Activated CD8-positive, alpha-beta T cell treated with anti-CD3 and anti-CD28 coated beads, Interleukin-2, amount 10 ng/mL, durations not matched to agents 7 days and 5 days (primary cell): Measurements from ENCODE around the gene DLX1. TPM values are rescaled to one million over a fixed set of nuclear protein-coding genes. Genes with fewer than 3 reads are reported as not detected.
"Not testable (repeated sequence)": the region's sequence is repeated elsewhere in the genome, so short reads cannot be mapped to it uniquely, and the experiment has no call there.

ENCODE experiments used
- ATAC-seq: fragments of 150-1000 bp; cut with Tn5 transposase; one replicate; pipeline ENCODE4 v1.10.0; 2021; ENCODE audit warnings: moderate library complexity
- CTCF ChIA-PET: fragments of 350-600 bp; sonication (Branson Sonifier 250); formaldehyde crosslinking; loops from one replicate; lab custom pipeline; 2021; ENCODE audit warnings: antibody characterized with exemption; lab: Charles Lee
- POLR2A ChIA-PET: fragments of 350-600 bp; sonication (Branson Sonifier 250); formaldehyde crosslinking; loops from one replicate; lab custom pipeline; 2021; ENCODE audit warnings: antibody characterized with exemption; lab: Charles Lee
- DNase-seq: peaks from one replicate; pipeline ENCODE4 v3.0.0-alpha.2; 2020
- H3K27ac Mint-ChIP-seq: one replicate; pipeline ENCODE4 v1.8.0; 2021; ENCODE audit warnings: mild to moderate bottlenecking, mixed read lengths
- H3K27me3 Mint-ChIP-seq: one replicate; pipeline ENCODE4 v1.8.0; 2021; ENCODE audit warnings: low read depth, mixed read lengths
- H3K36me3 Mint-ChIP-seq: one replicate; pipeline ENCODE4 v1.8.0; 2021; ENCODE audit warnings: low read depth, mixed read lengths
- H3K4me1 Mint-ChIP-seq: one replicate; pipeline ENCODE4 v1.8.0; 2021; ENCODE audit warnings: low read depth, mixed read lengths
- H3K4me3 Mint-ChIP-seq: one replicate; pipeline ENCODE4 v1.8.0; 2021; ENCODE audit warnings: mild to moderate bottlenecking, mixed read lengths
- H3K9me3 Mint-ChIP-seq: one replicate; pipeline ENCODE4 v1.8.0; 2022; ENCODE audit warnings: mixed read lengths; ENCODE audit not compliant: insufficient read depth
- total RNA-seq, 2 experiments: library from RNA; stranded (reverse); gene quantifications; one replicate each; pipeline ENCODE4 v1.2.3, GENCODE V29; 2021

Gene DLX1
- total RNA-seq, 2 experiments from 2014 or later, result not detected

- Mint-ChIP-seq H3K27me3 (no peaks in the 10 kb centered on the region), H3K4me1 (peaks cover 4% of the 10 kb centered on the region), H3K36me3 (no peaks in the 10 kb centered on the region), H3K9me3 (no peaks in the 10 kb centered on the region), H3K4me3 (no peak overlapping the region), H3K27ac (no peak overlapping the region)
- ChIA-PET CTCF (interaction anchor here (1.2 kb wide), 1 partner anchor 11 kb away, joined by 3 read pairs; no protein-coding TSS in a partner anchor), POLR2A (no interaction called here)
- no peak for DNase-seq
- no peak for ATAC-seq
Observed at GRCh38 chr2:172049567-172050120, 35.7 kb upstream of the DLX1 start.

- Mint-ChIP-seq H3K27me3 (no peaks in the 10 kb centered on the region), H3K4me3 (no peak overlapping the region), H3K4me1 (peaks cover 4% of the 10 kb centered on the region), H3K36me3 (no peaks in the 10 kb centered on the region), H3K27ac (no peak overlapping the region), H3K9me3 (no peaks in the 10 kb centered on the region)
- ATAC-seq (no peak), DNase-seq (no peak)
- POLR2A ChIA-PET, result no interaction called here
- CTCF ChIA-PET, result no interaction called here
Observed at GRCh38 chr2:172050479-172051125, 34.7 kb upstream of the DLX1 start.

- Mint-ChIP-seq H3K27ac (no peak overlapping the region), H3K36me3 (no peaks in the 10 kb centered on the region), H3K4me1 (no peaks in the 10 kb centered on the region), H3K4me3 (no peak overlapping the region), H3K9me3 (no peaks in the 10 kb centered on the region), H3K27me3 (no peaks in the 10 kb centered on the region)
- DNase-seq (no peak), ATAC-seq (no peak)
- POLR2A ChIA-PET, result no interaction called here
- CTCF ChIA-PET, result no interaction called here
Observed at GRCh38 chr2:172052000-172052983, 33.0 kb upstream of the DLX1 start.

- ATAC-seq (no peak), DNase-seq (no peak)
- CTCF ChIA-PET, result no interaction called here
- H3K36me3 Mint-ChIP-seq, result no peaks in the 10 kb centered on the region
- POLR2A ChIA-PET, result no interaction called here
- H3K9me3 Mint-ChIP-seq, result no peaks in the 10 kb centered on the region
- H3K27me3 Mint-ChIP-seq, result no peaks in the 10 kb centered on the region
- no peak overlapping the region for H3K27ac Mint-ChIP-seq
- no peaks in the 10 kb centered on the region for H3K4me1 Mint-ChIP-seq
- H3K4me3 Mint-ChIP-seq, result no peak overlapping the region
Observed at GRCh38 chr2:172053486-172053885, 31.8 kb upstream of the DLX1 start.

GRCh38 chr2:172056293-172056692 lies 29.0 kb upstream of the DLX1 start:
- H3K27me3 Mint-ChIP-seq, result peaks cover 2% of the 10 kb centered on the region
- DNase-seq, result no peak
- ATAC-seq, result no peak

GRCh38 chr2:172058660-172059059 lies 26.6 kb upstream of the DLX1 start:
- no peak overlapping the region for H3K4me3 Mint-ChIP-seq
- no peak overlapping the region for H3K27ac Mint-ChIP-seq
- ATAC-seq (no peak), DNase-seq (no peak)
- H3K36me3 Mint-ChIP-seq, result no peaks in the 10 kb centered on the region
- POLR2A ChIA-PET, result no interaction called here
- H3K9me3 Mint-ChIP-seq, result no peaks in the 10 kb centered on the region
- CTCF ChIA-PET, result interaction anchor here (1.2 kb wide), 1 partner anchor 14 kb away, joined by 4 read pairs; no protein-coding TSS in a partner anchor
- H3K27me3 Mint-ChIP-seq, result peaks cover 2% of the 10 kb centered on the region
- H3K4me1 Mint-ChIP-seq, result peaks cover 10% of the 10 kb centered on the region

More at GRCh38 chr2:172056293-172056692, 29.0 kb upstream of the DLX1 start:
- Mint-ChIP-seq H3K27ac (no peak overlapping the region), H3K4me1 (peaks cover 6% of the 10 kb centered on the region), H3K9me3 (no peaks in the 10 kb centered on the region), H3K36me3 (no peaks in the 10 kb centered on the region), H3K4me3 (no peak overlapping the region)
- CTCF ChIA-PET, result interaction anchor here (0.9 to 1.0 kb wide), 2 partner anchors 10 to 115 kb away, joined by 3 read pairs; no protein-coding TSS in a partner anchor
- POLR2A ChIA-PET, result no interaction called here

DNA sequence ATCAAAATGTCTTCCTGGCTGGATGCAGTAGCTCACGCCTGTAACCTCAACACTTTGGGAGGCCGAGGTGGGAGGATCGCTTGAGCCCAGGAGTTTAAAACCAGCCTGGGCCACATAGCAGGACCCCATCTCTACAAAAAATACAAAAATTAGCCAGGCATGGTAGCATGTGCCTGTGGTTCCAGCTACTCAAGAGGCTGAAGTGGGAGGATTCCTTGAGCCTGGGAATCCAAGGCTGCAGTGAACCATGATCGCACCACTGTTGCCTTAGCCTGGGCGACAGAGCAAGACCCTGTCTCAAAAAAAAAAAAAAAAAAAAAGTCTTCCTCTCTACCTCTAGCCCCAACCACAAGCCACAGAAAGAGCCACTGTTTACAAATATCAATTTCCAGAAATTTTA lies 25.2 kb upstream of the DLX1 start:
- H3K36me3 Mint-ChIP-seq, POLR2A ChIA-PET, H3K27ac Mint-ChIP-seq, DNase-seq, H3K9me3 Mint-ChIP-seq, ATAC-seq, H3K4me3 Mint-ChIP-seq, H3K27me3 Mint-ChIP-seq: not testable (repeated sequence)
- peaks cover 10% of the 10 kb centered on the region for H3K4me1 Mint-ChIP-seq
- CTCF ChIA-PET, result interaction anchor here (1.2 kb wide), 1 partner anchor 16 kb away, joined by 4 read pairs; no protein-coding TSS in a partner anchor

DNA sequence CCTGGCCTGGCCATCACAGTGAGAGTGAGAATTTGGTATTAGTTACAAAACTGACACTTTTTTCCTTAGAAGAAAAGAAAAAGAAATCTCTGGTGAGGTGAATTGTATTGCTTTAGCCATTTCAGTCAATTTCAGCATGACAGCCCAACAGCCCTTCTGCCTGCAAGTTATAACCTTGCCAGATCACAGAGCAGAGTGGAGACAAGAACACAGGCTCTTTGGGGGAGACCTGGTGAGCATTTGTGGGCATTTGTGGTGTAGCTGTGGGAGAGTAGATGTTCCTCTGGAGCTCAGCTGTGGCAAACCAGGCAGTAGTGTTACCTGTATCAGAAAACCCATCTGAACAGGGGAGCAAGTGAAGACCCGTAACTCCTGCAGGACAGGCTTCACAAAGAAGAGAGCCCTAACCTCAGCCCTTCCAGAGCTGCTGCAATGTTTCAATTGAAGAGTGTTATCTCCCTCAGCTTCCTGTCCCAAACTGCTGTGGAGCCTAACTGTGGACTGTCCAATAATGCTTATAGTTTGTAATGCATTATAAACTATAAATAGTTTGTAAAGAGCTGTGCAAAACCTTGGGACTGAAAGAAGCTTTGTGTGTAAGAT lies 22.8 kb upstream of the DLX1 start:
- Mint-ChIP-seq H3K9me3 (no peaks in the 10 kb centered on the region), H3K36me3 (peaks cover 5% of the 10 kb centered on the region), H3K27ac (no peak overlapping the region), H3K27me3 (peaks cover 2% of the 10 kb centered on the region), H3K4me1 (peaks cover 16% of the 10 kb centered on the region), H3K4me3 (no peak overlapping the region)
- no peak for ATAC-seq
- ChIA-PET POLR2A (interaction anchor here (1.0 kb wide), 1 partner anchor 11 kb away, joined by 3 read pairs; no protein-coding TSS in a partner anchor), CTCF (interaction anchor here (1.2 to 1.4 kb wide), 2 partner anchors 65 to 168 kb away, joined by 3 to 5 read pairs; partner anchors contain the start of gene SLC25A12)
- no peak for DNase-seq

DNA sequence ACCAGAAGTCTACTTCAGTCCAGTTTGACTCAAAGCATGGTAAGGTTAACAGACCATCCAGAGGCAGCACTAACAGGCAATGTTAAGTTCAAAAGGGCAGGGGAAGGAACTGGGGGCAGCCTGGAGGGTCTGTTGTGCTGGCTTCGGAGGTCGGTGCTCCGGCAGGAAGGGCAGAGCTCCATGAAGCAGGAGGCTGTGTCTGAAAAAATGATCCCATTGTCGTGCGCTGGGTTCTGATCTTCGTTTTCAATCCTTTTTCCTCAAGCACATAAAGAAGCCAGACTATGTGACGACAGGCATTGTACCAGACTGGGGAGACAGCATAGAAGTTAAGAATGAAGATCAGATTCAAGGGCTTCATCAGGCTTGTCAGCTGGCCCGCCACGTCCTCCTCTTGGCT lies 21.9 kb upstream of the DLX1 start:
- ATAC-seq (no peak), DNase-seq (no peak)
- ChIA-PET CTCF (interaction anchor here (0.8 to 1.2 kb wide), 3 partner anchors 64 to 361 kb away, joined by 3 to 5 read pairs (median 3); no protein-coding TSS in a partner anchor), POLR2A (interaction anchor here (1.0 kb wide), 1 partner anchor 10 kb away, joined by 3 read pairs; no protein-coding TSS in a partner anchor)
- peaks cover 5% of the 10 kb centered on the region for H3K36me3 Mint-ChIP-seq
- H3K27ac Mint-ChIP-seq, result no peak overlapping the region
- no peaks in the 10 kb centered on the region for H3K9me3 Mint-ChIP-seq
- peaks cover 2% of the 10 kb centered on the region for H3K27me3 Mint-ChIP-seq
- H3K4me3 Mint-ChIP-seq, result no peak overlapping the region
- peaks cover 16% of the 10 kb centered on the region for H3K4me1 Mint-ChIP-seq

- no peak for ATAC-seq
- H3K27me3 Mint-ChIP-seq, result no peaks in the 10 kb centered on the region
- DNase-seq, result no peak
- no peak overlapping the region for H3K4me3 Mint-ChIP-seq
- H3K27ac Mint-ChIP-seq, result no peak overlapping the region
- H3K4me1 Mint-ChIP-seq, result peaks cover 16% of the 10 kb centered on the region
- H3K36me3 Mint-ChIP-seq, result peaks cover 5% of the 10 kb centered on the region
- POLR2A ChIA-PET, result interaction anchor here (0.7 kb wide), 1 partner anchor 477 kb away, joined by 3 read pairs; no protein-coding TSS in a partner anchor
- H3K9me3 Mint-ChIP-seq, result no peaks in the 10 kb centered on the region
- CTCF ChIA-PET, result no interaction called here
Observed at GRCh38 chr2:172065111-172065510, 20.2 kb upstream of the DLX1 start.

- Mint-ChIP-seq H3K9me3 (no peaks in the 10 kb centered on the region), H3K4me1 (peaks cover 10% of the 10 kb centered on the region), H3K27ac (no peak overlapping the region), H3K4me3 (no peak overlapping the region), H3K36me3 (peaks cover 5% of the 10 kb centered on the region), H3K27me3 (peaks cover 1% of the 10 kb centered on the region)
- POLR2A ChIA-PET, result no interaction called here
- DNase-seq (no peak), ATAC-seq (no peak)
- CTCF ChIA-PET, result interaction anchor here (0.9 kb wide), 1 partner anchor 9 kb away, joined by 3 read pairs; no protein-coding TSS in a partner anchor
Observed at GRCh38 chr2:172066394-172066886, 18.9 kb upstream of the DLX1 start.
